ENCODE measurements around the gene RXRG.

Gene RXRG

GRCh38 chr1:165408518-165408917 lies 36.4 kb downstream of the RXRG start:
- DNase-seq = peak in 1 of 2 experiments; percentile 2

- no peak for DNase-seq
Measured at GRCh38 chr1:165407398-165407797, 37.5 kb downstream of the RXRG start.

GRCh38 chr1:165403835-165404482 lies 41.0 kb downstream of the RXRG start:
- peak in 1 of 2 experiments; percentile 10 for DNase-seq

DNA sequence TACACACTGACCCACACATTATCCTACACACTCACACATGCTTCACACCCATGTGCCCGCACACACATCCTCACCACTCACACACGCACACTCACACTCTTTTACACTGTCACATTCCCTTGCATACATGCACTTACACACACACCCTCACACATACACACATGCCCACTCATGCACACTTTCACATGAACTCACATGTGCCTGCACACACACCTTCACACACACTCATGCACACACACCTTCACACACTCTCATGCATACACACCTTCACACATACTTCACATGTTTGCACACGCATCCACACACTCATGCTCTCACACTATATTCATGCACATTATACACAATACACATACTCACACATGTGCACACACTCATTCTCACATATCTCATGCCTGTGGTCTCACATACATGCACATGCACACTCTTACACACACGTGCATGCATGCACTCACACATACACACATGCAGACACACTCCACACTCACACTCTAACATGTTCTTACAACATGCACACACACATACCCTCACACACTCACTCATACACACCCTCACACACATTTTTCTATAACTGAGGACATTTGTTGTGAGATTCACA lies 42.3 kb downstream of the RXRG start:
- no peak for DNase-seq

GRCh38 chr1:165397944-165398343 lies 47.0 kb downstream of the RXRG start:
- no peak for DNase-seq

DNA sequence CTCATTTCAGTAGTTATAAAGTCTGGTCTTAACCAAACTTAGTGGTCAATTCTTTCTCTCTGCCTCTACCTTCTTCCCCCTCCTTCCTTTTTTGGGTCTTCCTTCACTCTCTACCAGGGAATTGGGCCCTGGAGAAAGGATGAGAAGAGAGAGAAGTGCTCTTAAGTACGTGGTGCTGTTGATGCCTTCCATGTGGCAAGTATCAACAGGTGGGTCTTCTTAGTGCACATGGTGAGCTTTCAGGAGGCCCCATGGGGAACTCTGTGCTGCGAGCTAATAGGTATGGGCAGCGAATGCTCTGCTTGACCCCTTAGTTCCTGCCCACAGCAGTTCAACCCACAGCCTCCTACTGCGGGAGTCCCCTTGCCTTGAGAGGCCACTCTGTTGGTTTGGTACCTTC lies 49.0 kb downstream of the RXRG start:
- no peak for DNase-seq

DNA sequence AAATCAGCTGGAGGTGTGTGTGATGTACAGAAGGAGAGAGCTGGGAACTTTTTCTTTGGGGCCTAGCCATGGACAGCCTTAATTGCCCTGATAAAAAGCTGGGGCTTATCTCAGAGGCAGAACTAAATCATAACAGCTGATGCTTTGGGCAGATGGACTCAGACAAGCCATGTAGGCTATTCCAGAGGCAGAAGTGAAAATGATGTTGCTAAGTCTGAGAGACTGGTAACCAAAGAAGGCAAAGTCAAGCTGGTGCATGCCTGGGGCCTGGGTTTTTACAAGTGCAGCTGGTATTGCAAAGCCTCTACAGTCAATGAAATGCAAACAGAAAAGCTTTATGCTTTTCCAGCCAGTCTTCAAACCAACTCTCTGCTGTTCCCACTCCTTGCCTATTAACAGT lies 49.4 kb downstream of the RXRG start:
- no peak for DNase-seq

GRCh38 chr1:165392634-165393571 lies 52.0 kb downstream of the RXRG start:
- peak in 1 of 2 experiments; percentile 37 for DNase-seq

- no peak for DNase-seq
Measured at GRCh38 chr1:165389609-165390008, 55.3 kb downstream of the RXRG start.

GRCh38 chr1:165387961-165388360 lies 57.0 kb downstream of the RXRG start:
- no peak for DNase-seq

GRCh38 chr1:165387505-165387904 lies 57.4 kb downstream of the RXRG start:
- no peak for DNase-seq

DNA sequence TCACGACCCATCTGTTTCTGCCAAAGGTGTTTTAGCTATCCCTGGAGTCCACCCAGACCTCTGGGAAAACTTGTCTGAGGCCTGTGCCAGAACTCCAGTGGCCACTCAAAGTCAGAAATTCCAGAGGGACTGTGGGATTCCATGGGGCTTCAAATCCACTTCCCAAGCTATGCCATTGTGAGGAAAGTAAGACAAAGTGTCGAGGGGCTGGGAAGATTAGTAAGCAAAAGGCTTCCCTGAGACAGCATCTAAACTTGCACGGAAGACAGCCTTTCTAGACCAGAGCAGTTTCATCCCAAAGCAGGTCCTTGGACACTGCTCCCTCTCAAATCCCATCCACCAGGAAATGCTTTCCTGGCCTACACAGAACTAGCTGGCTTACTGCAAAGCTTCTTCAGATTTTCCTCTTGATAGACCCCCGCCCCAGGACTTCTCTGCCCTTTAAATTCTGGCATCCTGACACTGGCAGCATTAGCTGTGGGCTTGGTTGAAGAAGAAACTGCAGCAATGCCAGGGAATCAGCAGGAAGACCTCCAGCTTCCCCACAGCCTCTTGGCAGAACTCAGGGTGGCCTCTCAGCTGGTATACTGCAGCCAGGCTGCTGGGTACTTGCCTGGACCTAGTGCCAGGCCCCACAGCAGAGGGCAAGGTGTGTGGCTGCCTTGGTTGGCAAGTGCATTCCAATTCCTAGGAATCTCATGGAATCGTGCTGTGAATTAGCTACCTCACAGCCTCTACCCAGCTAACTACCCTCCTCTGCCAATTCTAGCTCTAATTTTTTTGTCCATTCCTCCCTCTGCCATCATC lies 61.1 kb downstream of the RXRG start:
- no peak for DNase-seq

- DNase-seq = no peak
Measured at GRCh38 chr1:165383067-165383466, 61.9 kb downstream of the RXRG start.

DNA sequence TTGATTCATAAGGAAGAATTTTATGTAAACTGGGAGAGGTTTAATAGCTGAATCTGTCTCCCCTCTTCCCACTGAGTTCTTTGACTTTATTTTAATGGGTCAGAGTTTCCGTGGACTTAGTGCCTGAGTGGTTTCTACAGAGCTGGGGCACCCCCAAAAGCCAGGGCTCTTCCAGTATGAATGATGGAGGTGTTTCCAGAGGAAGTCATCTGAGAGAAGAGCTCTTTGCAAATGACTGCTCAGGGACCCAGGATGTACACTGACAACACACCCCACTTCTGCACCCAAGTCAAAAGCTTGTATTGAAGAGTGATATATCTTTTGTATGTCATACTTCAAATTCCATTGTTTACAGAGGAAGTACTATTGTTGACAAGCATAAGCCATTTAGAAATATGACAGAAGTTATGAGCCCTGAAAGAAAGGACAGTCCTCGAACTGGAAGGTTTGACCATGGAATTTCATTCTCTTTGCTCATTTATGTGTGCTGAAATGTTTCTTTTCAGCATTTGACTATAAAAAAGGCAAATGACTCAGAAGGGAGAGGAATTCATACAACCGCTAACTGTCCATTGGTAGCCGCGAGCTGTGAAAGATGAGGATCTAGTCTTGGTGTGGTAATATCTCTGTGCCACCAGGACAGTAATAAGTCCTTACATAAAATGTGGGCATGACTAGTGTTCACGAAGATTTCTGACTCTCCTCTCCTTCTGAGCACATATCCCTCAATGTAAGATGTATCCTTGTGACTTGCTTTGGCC lies 63.0 kb downstream of the RXRG start:
- no peak for DNase-seq

DNA sequence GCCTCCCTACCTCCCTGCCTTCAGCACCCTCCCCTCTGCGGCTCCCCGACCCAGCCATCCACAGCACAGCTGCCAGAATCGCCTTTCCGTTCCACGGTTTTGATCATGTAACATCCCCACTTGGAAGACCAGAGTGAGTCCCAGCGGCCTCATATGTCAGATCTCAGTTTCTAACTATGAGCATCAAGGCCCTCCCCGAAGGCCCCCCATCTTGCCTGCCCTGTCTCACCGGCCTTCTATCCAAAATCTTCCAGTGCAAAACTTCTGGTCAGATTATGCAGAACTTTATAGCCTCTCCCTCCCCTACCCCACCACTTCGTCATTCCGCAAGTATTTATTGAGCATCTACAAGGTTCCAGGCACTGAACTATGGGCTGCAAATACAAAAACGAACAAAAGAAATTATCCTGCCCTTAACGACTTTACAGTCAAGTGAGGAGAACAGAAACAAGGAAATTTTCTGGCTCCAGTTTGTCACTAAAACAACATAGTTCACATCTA lies 68.1 kb downstream of the RXRG start:
- no peak for DNase-seq

GRCh38 chr1:165376041-165376810 lies 68.7 kb downstream of the RXRG start:
- no peak for DNase-seq

GRCh38 chr1:165375623-165376022 lies 69.3 kb downstream of the RXRG start:
- DNase-seq = no peak

DNA sequence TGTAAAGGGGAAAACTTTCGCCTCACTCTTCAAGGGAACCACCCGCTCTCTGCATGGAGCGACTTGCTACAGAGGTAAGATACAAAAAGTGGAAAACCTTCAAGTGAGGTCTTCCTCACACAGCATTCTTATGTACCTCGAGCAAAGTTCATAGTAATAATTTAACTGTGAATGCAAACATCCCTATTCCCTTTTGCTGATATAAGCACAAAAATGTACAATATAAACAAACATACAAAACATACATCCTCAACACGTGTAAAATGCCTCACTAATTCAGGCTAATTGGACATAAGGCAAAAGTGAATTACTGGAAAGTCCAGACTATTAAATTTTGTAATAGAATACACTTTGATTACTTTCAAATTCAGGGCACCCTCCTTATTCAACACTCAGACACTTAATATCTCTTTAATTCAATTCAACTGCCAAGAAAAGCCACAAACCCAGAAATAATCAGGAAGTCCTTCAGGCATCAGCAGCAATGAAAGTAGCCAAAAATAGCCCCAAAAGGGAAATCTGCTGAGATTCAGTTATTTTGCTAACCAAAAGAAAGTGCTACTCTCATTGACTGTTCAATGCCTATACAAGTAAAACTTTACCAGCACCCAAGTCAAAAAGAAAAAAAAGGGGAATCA lies 73.2 kb downstream of the RXRG start:
- no peak for DNase-seq

DNA sequence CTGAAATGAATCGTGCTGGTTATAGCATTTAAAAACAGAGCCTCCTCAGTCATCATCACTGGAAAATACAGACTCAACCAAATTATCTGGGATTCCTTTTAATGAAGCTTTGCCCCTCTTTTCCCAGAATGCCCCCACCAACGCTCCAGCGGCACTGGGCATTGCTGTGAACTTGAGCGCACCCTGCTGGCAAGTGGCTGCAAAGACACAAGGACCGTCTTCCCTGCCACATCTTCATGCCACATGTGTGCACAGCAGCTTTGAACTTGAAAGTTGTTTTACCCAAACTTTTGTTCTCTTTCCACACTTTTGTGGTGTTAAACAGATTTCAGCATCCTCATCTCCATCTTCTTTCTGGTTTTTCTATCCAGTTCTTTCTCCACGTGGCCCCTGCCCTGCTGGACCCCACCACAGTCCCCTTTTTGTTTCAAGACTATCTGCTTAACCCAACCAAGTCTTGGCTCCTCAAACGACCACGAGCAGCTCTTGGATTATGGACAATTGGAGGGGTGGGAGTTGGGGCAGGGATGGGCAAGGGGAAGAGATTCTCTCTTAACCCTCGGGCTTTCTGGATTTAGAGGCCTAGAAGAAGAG lies 75.6 kb downstream of the RXRG start:
- peak in 1 of 2 experiments; percentile 6 for DNase-seq

DNA sequence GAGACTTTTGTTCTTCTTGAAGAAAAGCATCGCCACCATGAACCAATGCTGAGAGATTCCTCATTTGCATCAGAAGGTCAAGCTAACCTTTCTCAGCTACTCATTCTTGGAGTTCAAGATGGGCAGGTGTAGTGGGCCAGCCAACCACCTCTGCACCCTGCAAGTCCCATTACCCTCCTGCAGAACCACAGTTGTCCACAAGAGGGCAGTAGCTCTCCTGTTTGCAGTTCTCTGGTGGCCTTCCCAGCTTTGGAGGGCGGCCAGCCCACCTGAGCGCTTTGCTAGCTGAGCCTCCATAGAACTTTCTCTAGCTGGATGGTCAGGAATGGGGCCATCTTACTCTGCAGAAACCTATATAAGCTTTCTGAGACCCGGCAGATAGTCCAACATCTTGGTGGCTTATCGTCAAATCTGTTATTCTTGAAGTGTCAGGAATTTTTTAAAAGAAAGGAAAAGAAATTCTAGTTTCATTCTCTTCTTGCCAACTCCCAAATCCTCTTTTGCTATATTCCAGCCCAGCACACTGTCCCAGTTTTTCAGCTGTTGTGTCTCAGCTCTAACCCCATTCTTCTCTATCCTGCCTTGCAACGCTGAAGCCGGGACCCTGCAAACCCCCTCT lies 77.4 kb downstream of the RXRG start:
- DNase-seq = peak; percentile 2 to 20
